ENCODE results near the gene PDE4A.
"Not testable (repeated sequence)": the region's sequence is repeated elsewhere in the genome, so short reads cannot be mapped to it uniquely, and the experiment has no call there.

Gene PDE4A

DNA sequence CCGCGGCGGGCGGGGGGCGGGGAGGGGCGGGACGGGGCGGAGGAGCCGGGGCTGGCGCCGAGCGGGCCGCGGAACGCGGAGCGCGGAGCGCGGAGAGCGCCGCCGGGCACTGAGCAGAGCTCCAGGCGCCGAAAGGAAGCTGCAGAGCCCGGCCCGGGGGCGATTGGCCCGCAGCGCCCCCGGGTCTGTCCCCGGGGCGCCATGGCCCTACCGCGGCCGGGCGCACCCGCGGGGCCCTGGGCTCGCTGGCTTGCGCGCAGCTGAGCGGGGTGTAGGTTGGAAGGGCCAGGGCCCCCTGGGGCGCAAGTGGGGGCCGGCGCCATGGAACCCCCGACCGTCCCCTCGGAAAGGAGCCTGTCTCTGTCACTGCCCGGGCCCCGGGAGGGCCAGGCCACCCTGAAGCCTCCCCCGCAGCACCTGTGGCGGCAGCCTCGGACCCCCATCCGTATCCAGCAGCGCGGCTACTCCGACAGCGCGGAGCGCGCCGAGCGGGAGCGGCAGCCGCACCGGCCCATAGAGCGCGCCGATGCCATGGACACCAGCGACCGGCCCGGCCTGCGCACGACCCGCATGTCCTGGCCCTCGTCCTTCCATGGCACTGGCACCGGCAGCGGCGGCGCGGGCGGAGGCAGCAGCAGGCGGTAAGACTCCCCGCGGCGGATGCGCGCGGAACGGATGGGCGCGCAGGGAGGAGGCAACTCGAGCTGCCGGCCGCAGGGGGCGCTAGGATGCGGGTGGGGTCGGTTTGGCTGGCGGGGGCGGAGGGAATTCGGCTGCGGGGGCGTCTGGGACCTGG lies at the start of gene PDE4A:
Gene PDE4A, plus strand, starts transcription at position 95 of the 796 bp plus-strand sequence. Its CDS starts 227 bp downstream, at position 322.
- DNase-seq = peak; percentile 60
- in situ Hi-C loops (cut with HindIII; ENCODE audit: low pct_ligation_motif_present, low pct_unique_long_range_greater_than_20kb, low sequenced_read_pairs) = no loop called here

DNA sequence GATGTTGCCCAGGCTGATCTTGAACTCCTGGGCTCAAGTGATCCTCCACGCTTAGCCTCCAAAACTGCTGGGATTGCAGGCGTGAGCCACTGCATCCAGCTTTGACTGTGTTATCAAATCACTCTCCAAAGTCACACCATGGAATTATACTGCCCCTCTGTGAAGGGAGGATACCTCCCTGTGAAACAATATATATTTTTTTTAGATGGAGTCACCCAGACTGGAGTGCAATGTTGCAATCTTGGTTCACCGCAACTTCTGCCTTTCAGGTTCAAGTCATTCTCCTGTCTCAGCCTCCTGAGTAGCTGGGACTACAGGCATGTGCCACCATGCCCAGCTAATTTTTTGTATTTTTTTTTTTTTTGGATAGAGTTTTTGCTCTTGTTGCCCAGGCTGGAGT lies 47.6 kb upstream of the PDE4A start:
- in situ Hi-C loops (cut with HindIII; ENCODE audit: low pct_ligation_motif_present, low pct_unique_long_range_greater_than_20kb, low sequenced_read_pairs) = no loop called here
- DNase-seq = no peak

DNA sequence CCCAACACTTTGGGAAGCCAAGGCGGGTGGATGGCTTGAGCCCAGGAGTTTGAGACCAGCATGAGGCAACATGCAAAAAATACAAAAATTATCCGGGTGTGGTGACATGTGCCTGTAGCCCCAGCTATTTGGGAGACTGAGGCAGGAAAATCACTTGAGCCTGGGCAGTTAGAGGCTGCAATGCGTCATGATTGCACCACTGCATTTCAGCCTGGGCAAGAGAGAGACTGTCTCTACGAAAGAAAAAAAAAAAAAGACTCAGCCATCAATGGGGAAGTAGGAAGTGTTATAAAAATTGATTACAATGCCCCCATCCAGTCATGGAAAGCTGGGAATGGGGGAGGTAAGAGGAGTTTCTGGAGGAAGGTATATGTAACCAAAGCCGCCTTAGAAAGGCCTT lies 45.4 kb upstream of the PDE4A start:
- in situ Hi-C loops (cut with HindIII; ENCODE audit: low pct_ligation_motif_present, low pct_unique_long_range_greater_than_20kb, low sequenced_read_pairs) = no loop called here
- no peak for DNase-seq

DNA sequence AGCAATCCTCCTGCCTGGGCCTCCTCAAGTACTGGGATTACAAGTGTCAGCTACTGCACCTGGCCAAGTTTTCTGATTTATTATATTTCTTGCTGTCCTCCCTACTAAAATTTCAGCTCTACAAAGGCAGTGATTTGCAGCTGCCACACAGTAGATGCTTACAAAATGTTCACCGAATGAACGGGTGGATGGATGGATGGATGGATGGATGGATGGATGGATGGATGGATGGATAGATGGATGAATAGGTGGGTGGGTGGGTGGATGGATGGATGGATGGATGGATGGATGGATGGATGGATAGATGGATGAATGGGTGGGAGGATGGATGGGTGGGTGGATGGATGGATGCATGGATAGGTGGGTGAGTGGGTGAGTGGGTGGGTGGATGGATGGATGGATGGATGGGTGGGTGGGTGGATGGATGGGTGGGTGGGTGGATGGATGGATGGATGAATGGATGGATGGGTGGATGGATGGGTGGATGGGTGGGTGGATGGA lies 43.1 kb upstream of the PDE4A start:
- in situ Hi-C loops (cut with HindIII; ENCODE audit: low pct_ligation_motif_present, low pct_unique_long_range_greater_than_20kb, low sequenced_read_pairs); DNase-seq: not testable (repeated sequence)

DNA sequence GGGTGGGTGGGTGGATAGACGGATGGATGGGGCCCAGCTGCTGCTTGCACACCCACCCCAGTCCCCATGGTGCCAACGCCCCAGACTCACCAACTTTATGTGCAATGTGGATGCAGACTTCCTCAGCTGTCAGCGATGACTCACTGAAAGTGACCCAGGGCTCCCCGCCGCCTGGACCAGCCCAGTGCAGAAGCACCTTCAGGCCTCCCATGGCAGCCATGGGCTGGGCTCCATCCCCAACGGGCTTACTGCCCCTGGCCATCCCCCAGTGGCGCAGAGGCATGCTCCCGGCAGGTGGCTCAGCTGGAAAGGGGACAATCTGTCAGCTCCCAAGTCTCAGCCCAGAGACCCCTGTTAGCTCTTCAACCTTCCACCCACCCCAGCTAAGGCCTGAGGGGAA lies 42.2 kb upstream of the PDE4A start:
- DNase-seq = no peak
- in situ Hi-C loops (cut with HindIII; ENCODE audit: low pct_ligation_motif_present, low pct_unique_long_range_greater_than_20kb, low sequenced_read_pairs) = no loop called here

DNA sequence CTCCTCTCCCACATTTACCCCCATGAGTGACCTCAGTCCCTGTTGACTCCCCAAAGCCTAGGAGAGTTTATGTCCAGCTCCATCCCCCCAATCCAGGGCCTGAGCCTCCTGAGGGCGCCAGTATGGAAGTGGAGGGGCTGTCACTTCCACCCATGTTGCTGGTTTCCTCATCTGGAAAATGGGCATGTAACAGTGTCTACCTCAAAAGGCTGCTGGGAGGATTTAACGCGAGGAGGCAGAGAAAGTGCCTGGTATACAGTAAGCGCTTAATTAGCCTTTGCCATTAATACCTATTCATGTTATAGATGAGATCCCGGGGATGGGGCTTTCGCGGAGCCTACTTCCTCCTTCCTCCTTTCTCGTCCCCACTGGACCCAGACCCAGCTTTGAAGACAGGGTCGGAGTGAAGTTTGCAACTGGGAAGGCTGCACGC lies 40.4 kb upstream of the PDE4A start:
- in situ Hi-C loops (cut with HindIII; ENCODE audit: low pct_ligation_motif_present, low pct_unique_long_range_greater_than_20kb, low sequenced_read_pairs) = no loop called here
- no peak for DNase-seq

DNA sequence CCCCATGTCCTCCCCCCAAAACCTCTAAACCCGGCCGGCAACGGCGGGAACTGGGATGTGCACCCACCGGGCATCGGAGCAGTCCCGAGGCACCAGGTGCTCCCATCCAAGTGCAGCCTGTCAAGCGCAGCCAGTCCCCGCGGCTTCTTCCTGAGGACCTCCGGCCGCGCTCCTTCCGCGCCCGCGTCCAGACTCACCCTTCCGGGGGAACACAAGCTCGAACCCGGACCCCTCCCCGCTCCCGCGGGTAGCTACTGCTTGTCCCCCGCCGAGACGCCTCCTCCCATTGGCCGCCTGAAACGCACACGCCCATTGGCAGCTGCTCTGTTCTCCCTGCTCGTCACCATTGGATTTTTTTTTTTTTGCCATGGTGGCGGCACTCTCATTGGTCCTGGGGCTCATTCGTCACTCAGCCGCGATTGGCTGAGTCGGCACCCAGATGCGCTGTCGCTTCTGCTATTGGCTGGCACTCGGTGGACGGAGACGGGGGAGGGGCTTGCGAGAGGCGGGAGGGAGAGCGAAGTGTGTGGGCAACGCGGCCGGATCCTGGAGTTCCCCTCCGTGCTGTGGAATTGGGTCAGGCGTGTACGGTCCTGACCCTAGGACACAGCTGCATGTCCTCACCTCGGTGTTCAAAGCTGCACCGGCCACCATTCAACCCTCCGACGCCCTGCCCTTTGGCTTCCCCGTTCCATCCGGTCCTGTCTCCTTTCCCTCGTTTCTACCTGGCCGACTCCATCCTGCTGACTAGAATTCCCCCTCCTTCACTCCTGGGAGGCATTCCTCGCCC lies 39.8 kb upstream of the PDE4A start, which contains the start of gene TYK2:
Gene TYK2, minus strand, starts transcription at position 260 of the 790 bp plus-strand sequence. CDS start 2,166 bp downstream, outside the sequence.
- in situ Hi-C loops (cut with HindIII; ENCODE audit: low pct_ligation_motif_present, low pct_unique_long_range_greater_than_20kb, low sequenced_read_pairs) = no loop called here

DNA sequence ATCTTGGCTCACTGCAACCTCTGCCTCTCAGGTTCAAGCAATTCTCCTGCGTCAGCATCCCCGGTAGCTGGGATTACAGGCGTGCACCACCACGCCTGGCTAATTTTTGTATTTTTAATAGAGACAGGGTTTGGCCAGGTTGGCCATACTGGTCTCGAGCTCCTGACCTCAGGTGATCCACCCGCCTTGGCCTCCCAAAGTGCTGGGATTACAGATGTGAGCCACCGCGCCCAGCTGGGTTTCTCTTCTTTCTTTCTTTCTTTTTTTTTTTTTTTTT lies 37.2 kb upstream of the PDE4A start:
- DNase-seq; in situ Hi-C loops (cut with HindIII; ENCODE audit: low pct_ligation_motif_present, low pct_unique_long_range_greater_than_20kb, low sequenced_read_pairs): not testable (repeated sequence)

More for the DNA sequence above, 39.8 kb upstream of the PDE4A start, which contains the start of gene TYK2:
- peak; percentile 95 for DNase-seq

DNA sequence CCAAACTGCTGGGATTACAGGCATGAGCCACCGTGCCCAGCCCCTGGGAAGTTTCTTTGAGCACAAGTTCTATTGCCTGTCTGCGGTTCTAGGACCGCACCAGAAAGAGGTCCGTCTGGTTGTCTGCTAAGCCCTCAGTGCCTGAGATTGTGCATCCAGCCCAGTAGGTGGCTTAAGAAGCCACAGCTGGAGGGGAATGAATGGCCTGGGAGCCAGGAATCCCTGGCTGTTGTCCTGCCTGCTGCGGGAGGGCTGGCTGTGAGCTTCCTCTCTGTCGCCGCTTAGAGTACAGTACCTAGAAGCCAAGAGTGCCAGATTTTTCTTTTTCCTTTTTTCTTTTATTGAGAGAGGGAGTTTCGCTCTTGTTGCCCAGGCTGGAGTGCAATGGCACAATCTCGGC lies 35.8 kb upstream of the PDE4A start:
- DNase-seq = no peak
- in situ Hi-C loops (cut with HindIII; ENCODE audit: low pct_ligation_motif_present, low pct_unique_long_range_greater_than_20kb, low sequenced_read_pairs) = no loop called here

DNA sequence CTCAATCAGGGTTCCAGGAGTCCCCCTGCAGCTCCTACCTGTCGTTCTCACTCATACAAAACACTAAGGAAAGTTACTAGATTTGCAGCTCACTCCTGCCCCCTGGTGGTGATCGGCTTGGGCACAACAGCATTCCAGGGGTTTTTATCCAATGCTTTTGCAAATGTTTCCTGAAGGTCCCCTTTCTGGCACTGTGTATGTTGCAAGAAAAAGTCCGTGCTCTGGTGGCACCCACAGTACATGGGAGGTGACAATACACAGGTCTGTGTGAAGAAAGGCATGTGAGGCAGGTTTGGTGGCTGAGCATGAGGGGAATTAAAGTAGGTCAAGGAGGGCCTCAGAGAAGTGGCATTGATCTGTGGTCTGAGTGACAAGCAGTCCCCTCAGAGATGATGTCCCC lies 31.4 kb upstream of the PDE4A start:
- peak; percentile 72 for DNase-seq
- in situ Hi-C loops (cut with HindIII; ENCODE audit: low pct_ligation_motif_present, low pct_unique_long_range_greater_than_20kb, low sequenced_read_pairs) = no loop called here

DNA sequence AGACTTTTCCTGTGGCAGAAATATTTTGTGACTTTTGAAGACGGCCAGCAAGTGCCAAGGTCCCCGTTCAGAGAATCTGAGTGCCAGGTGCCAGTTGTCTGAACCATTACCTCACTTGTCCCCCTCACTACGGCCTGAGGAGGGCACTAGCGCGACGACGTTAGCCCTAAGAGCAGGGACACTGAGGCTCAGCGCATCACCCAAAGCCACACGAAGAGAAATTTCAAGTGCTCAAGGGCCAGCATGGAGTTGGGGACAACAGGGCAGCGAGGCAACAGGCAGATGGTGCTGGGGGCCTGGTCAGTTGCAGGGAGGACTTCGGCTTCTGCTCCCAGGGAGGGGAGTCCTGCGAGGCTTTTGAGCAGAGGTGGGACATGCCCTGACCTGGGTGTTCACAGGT lies 30.5 kb upstream of the PDE4A start:
- in situ Hi-C loops (cut with HindIII; ENCODE audit: low pct_ligation_motif_present, low pct_unique_long_range_greater_than_20kb, low sequenced_read_pairs) = no loop called here
- DNase-seq = no peak

DNA sequence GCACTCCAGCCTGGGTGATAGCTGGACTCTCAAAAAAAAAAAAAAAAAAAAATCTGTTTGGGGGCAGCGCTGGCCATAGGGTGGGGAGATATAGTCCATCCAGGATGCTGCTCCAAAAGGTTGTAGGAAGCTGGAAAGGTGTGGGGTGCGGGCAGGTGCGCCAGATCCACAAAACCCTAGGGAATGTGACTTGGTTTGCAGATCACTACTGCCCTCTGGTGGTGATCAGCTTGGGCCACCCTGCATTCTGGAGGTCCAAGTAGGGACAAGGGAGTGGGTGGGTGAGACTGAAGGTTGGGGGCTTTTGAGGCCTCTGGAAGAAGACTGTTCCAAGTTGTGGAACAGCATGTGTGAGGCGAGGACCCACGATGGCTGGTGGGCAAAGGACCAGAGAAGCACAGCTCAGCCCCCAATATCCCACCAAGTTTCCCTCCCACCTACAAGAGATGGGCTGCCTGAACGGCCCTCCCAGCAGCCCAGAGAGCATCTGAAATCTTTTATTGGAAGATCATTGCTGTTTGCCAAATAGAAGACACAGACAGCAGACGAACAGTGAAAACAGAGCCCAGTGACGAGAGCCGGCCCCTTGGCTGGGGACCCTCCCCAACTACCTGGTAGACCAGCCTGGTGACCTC lies 29.6 kb upstream of the PDE4A start:
- in situ Hi-C loops (cut with HindIII; ENCODE audit: low pct_ligation_motif_present, low pct_unique_long_range_greater_than_20kb, low sequenced_read_pairs) = no loop called here
- DNase-seq = peak; percentile 61

DNA sequence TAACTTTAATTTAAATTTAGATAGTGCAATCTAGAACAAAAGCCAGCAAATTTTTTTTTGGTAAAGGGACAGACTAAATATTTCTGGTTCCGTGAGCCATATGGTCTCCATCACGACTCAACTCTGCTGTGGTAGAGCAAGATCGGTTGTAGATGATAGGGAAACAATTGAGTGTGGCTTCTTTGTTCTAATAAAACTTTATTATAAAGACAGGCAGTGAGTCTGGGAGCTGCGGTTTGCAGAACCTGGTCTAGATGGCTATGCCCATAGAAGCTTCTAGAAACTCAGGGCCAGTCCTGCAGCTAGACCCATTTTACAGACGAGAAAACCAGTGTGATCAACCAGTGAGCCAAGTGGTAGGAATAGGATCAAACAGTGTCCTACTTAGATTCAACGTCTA lies 28.2 kb upstream of the PDE4A start:
- DNase-seq = no peak
- in situ Hi-C loops (cut with HindIII; ENCODE audit: low pct_ligation_motif_present, low pct_unique_long_range_greater_than_20kb, low sequenced_read_pairs) = no loop called here

DNA sequence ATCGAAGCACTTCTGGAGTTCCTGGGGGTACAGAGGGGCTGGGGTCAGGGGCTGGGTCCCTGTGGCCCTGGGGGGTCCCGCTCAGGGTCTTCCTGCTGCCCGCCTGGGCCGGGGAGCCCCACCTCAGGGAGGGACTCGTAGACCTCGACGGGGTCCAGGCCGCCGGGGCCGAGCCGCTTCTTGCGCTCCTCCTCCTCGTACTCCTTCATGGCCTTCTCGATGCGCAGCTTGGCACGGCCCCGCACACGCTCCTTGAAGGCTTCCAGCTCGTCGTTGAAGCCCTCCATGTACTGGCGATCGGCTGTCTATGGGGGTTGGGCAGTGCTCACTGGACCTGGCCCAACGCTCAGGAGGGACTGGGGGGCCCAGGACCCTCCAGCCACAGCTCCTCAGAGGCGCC lies 27.2 kb upstream of the PDE4A start:
- DNase-seq = no peak
- in situ Hi-C loops (cut with HindIII; ENCODE audit: low pct_ligation_motif_present, low pct_unique_long_range_greater_than_20kb, low sequenced_read_pairs) = no loop called here

DNA sequence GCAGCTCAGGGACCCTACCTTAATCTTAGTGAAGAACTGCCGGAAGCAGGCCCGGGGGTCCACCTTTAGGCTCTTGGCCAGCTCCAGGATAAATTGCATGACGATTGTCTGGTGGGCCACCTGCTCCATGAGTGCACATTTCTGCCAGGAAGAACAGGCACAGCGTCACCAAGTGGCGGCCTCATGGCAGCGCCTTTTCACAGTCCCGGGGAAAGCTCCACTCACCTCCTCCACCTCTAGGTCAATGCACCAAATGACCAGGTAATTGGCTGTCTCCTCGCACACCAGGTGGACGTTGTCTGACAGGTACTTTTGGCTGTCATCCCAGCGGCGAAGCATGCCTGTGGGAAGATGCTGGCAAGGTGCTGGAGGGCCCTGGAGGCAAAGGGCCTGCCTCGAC lies 25.3 kb upstream of the PDE4A start:
- DNase-seq = no peak
- in situ Hi-C loops (cut with HindIII; ENCODE audit: low pct_ligation_motif_present, low pct_unique_long_range_greater_than_20kb, low sequenced_read_pairs) = no loop called here

DNA sequence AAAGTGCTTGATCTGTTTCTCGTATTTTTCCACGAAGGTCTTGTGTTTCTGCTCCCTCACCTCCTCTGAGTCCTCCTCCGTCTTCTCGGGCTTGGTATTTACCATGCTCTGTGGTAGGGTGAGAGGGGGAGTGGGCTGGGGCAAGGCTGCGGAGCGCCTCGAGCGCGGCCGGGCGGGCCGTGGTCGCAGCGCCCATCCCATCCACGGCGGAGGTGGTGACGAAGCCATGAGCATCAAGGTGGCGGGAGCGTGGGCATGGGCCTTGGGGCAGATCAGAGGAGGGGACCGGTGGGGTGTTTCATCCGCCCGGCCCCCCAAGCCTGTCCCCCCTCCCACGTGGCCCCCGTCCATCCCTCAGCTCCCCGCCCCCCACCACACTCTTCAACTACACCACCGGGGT lies 24.9 kb upstream of the PDE4A start:
- in situ Hi-C loops (cut with HindIII; ENCODE audit: low pct_ligation_motif_present, low pct_unique_long_range_greater_than_20kb, low sequenced_read_pairs) = no loop called here
- no peak for DNase-seq

DNA sequence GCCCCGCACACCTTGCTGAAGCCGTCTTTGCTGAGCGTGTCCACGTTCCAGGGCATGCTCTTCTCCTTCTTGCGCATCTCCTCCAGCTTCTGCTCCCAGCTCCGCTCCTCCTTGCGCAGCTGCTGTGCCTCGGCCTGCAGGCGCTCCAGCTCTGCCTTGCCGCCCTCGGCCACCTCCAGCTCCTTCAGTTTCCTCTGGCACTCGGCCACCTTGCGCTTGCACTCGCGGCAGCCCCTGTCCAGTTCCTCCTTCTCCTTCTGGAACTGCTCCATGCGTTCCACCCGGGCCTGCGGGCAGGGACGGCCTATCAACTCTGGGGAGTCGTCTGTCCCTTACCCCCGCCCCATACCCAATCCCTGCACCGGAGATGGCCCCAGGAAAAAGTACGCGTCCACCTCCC lies 24.4 kb upstream of the PDE4A start:
- in situ Hi-C loops (cut with HindIII; ENCODE audit: low pct_ligation_motif_present, low pct_unique_long_range_greater_than_20kb, low sequenced_read_pairs) = no loop called here

DNA sequence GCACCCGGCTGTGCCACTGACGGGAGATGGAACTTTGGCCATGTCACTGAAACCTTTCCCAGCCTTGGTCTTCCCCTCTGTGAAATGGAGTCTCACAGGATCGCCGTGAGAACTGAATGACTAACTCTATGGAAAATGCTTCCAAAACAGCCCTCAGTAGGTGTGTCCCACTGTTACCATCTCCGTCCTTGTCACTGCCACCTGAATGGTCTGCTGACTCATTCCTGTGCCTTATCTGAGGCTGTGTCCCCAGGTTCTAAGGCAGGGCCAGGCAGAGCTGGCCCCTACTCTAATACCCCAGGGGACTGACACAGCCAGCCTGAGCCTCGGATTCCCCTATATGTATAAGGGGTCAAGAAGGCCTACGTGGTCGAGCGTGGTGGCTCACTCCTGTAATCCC lies 21.5 kb upstream of the PDE4A start:
- in situ Hi-C loops (cut with HindIII; ENCODE audit: low pct_ligation_motif_present, low pct_unique_long_range_greater_than_20kb, low sequenced_read_pairs) = no loop called here

More for the DNA sequence above, 24.4 kb upstream of the PDE4A start:
- no peak for DNase-seq

DNA sequence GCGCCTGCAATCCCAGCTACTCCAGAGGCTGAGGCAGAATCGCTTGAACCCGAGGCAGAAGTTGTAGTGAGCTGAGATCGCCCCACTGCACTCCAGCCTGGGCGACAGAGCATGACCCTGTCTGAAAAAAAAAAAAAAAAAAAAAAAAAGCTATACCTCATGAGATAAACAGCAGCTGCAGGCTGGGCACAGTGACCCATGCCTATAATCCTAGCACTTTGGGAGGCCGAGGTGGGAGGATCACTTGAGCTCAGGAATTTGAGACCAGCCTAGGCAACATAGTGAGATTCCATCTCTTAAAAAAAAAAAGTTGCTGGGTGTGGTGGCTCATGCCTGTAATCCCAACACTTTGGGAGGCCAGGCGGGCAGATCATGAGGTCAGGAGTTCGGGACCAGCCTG lies 21.0 kb upstream of the PDE4A start:
- in situ Hi-C loops (cut with HindIII; ENCODE audit: low pct_ligation_motif_present, low pct_unique_long_range_greater_than_20kb, low sequenced_read_pairs); DNase-seq: not testable (repeated sequence)

More for the DNA sequence above, 21.5 kb upstream of the PDE4A start:
- no peak for DNase-seq

Data from ACHN (cell line).